ENCODE data around the gene HYLS1.

HYLS1 gene

DNA sequence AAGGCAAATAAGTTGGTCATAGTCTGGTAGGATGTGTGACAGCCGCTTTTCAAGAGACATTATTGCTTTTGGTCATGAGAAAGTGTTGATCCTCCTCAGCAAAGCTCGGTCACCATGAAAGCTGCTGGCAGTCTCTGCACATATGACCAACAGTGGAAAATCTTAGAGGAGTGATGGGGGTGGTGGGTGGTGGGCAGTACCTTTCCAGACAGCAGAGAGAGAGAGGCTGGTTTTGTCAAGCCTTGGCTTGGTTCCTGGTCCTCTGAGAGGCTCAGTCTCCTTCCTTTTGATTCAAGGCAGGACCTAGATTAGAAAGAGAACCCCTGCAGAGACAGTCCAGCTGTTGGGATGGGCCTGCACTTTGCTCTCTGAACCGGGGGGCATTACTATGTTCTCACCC is 38.3 kb downstream of the HYLS1 start:
- TF ChIP-seq, protein P1, sequence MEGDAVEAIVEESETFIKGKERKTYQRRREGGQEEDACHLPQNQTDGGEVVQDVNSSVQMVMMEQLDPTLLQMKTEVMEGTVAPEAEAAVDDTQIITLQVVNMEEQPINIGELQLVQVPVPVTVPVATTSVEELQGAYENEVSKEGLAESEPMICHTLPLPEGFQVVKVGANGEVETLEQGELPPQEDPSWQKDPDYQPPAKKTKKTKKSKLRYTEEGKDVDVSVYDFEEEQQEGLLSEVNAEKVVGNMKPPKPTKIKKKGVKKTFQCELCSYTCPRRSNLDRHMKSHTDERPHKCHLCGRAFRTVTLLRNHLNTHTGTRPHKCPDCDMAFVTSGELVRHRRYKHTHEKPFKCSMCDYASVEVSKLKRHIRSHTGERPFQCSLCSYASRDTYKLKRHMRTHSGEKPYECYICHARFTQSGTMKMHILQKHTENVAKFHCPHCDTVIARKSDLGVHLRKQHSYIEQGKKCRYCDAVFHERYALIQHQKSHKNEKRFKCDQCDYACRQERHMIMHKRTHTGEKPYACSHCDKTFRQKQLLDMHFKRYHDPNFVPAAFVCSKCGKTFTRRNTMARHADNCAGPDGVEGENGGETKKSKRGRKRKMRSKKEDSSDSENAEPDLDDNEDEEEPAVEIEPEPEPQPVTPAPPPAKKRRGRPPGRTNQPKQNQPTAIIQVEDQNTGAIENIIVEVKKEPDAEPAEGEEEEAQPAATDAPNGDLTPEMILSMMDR (IDR thresholded peaks at IDR 0.05; ENCODE audit: low read depth, low read length) = no peak
- H3K4me3 ChIP-seq (replicated peaks in 1 of 2; ENCODE audit: low read depth in 2 of 2, low read length in 2 of 2) = no peak overlapping the region
- no peak for DNase-seq (ENCODE audit: low read depth in 2 of 2)

DNA sequence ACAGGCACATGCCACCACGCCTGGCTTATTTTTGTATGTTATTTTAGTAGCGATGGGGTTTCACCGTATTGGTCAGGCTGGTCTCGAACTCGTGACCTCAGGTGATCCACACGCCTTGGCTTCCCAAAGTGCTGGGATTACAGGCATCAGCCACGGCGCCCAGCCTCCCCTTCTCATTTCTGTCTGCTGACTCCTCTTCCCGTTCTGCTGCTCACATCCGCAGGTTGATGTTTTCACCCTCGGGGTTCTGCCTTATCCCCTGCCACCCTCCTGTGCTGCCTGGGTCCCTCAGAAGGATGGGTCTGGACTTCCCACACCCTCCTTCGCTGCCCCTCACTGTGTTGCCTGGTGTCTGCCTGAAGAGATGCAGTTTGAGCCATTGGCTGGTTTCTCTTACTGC is 39.2 kb downstream of the HYLS1 start:
- no peak for DNase-seq (ENCODE audit: low read depth in 2 of 2)
- TF ChIP-seq, protein P1 (IDR thresholded peaks at IDR 0.05; ENCODE audit: low read depth, low read length) = no peak
- no peak overlapping the region for H3K4me3 ChIP-seq (replicated peaks in 1 of 2; ENCODE audit: low read depth in 2 of 2, low read length in 2 of 2)

DNA sequence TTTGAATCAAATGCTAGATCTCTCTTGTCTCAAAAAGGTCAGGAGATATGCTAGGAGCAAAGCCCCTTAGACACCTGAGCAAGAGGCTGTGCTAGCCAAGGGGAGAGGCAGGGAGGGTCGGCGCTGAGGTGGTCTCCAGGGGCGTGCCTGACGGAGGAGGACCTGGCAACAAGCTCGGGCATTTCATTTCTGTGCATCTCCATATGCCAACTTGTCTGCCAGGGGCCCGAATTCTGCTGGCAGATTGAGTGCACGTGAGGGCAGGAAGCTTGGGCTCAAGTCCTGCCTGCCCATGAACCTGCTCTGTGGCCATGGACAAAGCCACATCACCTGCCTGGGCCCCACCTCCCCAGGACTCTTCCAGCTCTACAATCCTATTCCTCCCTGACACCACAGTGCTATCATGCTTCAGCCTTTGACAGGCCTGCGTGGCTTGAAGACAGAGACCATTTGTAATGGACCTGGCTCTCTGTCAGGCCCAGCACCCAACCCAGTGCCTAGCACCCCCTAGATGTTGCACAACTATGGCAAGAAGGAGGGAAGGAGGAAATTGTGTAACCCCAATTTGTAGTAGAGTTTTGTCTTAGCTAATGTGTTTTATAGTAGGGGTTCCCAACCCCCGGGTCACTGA is 42.1 kb downstream of the HYLS1 start:
- TF ChIP-seq, protein P1 (IDR thresholded peaks at IDR 0.05; ENCODE audit: low read depth, low read length) = no peak
- no peak for DNase-seq (ENCODE audit: low read depth in 2 of 2)
- H3K4me3 ChIP-seq (replicated peaks in 1 of 2; ENCODE audit: low read depth in 2 of 2, low read length in 2 of 2) = no peak overlapping the region

DNA sequence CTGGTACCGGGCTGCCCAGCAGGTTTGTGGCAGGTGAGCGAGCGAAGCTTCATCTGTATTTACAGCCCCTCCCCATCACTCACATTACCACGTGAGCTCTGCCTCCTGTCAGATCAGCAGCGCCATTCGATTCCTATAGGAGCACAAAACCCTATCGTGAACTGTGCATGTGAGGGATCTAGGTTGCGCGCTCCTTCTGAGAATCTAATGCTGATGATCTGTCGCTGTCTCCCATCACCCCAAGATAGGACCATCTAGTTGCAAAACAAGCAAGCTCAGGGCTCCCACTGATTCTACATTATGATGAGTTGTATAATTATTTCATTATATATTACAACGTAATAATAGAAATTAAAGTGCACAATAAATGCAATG is 42.6 kb downstream of the HYLS1 start:
- TF ChIP-seq, protein P1 (IDR thresholded peaks at IDR 0.05; ENCODE audit: low read depth, low read length) = no peak
- no peak for DNase-seq (ENCODE audit: low read depth in 2 of 2)
- no peak overlapping the region for H3K4me3 ChIP-seq (replicated peaks in 1 of 2; ENCODE audit: low read depth in 2 of 2, low read length in 2 of 2)

DNA sequence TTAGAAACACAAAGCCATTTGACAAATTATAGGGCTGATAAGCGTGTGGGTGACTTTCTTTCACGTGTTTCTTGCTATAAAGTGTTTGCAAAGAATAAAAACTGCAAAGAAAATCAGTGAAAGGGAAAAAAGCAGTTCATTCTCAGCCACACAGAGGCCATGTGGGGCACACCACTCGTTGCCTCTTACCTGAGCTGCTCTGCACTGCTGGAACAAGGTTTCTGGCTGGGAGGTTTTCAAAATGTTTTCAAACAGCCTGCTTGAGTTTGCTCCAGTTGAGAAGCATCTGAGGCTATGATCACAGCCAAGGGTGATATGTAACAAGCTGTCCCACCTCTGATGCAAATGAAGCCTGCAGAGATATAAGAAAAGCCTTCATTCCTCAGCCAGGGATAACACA is 43.6 kb downstream of the HYLS1 start:
- DNase-seq (ENCODE audit: low read depth in 2 of 2) = no peak
- H3K4me3 ChIP-seq (replicated peaks in 1 of 2; ENCODE audit: low read depth in 2 of 2, low read length in 2 of 2) = no peak overlapping the region
- TF ChIP-seq, protein P1 (IDR thresholded peaks at IDR 0.05; ENCODE audit: low read depth, low read length) = no peak

DNA sequence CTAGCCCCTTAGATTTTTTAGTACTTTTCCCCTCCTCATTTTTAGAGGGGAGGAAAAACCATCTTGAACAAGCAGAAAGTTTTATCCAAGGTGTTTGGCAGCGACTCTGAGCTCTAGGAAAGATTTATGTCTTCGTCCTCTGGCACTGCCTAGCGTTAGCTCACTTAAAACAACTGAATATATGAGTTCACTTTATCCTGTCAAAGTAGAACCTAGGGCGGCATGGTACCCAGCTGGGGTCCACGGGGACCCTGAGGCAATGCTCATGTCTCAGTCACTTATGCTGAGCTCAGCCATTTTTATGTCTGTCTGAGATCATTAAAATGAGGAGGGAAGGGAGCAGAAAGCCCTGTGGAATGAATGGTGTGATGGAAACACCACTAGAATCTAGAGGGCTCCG is 44.2 kb downstream of the HYLS1 start:
- no peak for DNase-seq (ENCODE audit: low read depth in 2 of 2)
- TF ChIP-seq, protein P1 (IDR thresholded peaks at IDR 0.05; ENCODE audit: low read depth, low read length) = no peak

DNA sequence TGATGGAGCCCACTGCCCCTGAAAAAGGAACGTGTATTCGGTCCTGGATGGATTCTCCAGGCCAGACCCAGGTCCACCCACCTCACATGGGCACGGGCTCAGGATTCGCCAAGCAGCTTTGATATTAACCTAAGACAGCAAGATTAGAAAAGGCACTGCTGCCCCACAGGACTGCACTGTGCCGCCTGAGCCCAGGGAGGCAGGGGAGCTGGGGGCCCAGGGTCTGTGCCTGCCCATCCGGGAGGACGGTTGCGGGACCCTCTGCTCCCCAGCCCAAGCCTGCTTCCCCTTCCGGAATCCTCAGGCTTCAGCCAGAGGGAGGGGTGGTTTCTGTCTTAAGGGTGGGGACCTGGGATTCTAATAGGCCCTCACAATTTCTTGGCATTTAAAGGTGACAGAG is 44.8 kb downstream of the HYLS1 start:
- no peak for DNase-seq (ENCODE audit: low read depth in 2 of 2)
- TF ChIP-seq, protein P1 (IDR thresholded peaks at IDR 0.05; ENCODE audit: low read depth, low read length) = no peak
- no peak overlapping the region for H3K4me3 ChIP-seq (replicated peaks in 1 of 2; ENCODE audit: low read depth in 2 of 2, low read length in 2 of 2)

More for the DNA sequence above, 44.2 kb downstream of the HYLS1 start:
- H3K4me3 ChIP-seq (replicated peaks in 1 of 2; ENCODE audit: low read depth in 2 of 2, low read length in 2 of 2) = no peak overlapping the region

Data from cardiac fibroblast (primary cell).